Nephron (organoid): ENCODE results near the gene ALDH5A1.
A peak's percentile ranks its signal among the peaks of the same experiment; 100 is the strongest.

ENCODE experiments used
- H3K27ac Mint-ChIP-seq, 3 experiments: 2 replicates each; pipeline ENCODE4 v1.8.0; 2020; ENCODE audit warnings: mixed read lengths in 3 of 3, mild to moderate bottlenecking in 2 of 3, moderate library complexity in 1 of 3
- H3K27me3 Mint-ChIP-seq: 2 replicates; pipeline ENCODE4 v1.8.0; 2021; ENCODE audit warnings: low read depth, mild to moderate bottlenecking, moderate library complexity, mixed read lengths
- H3K36me3 Mint-ChIP-seq: 2 replicates; pipeline ENCODE4 v1.8.0; 2020; ENCODE audit warnings: low read depth, mixed read lengths
- H3K4me1 Mint-ChIP-seq: 2 replicates; pipeline ENCODE4 v1.8.0; 2020; ENCODE audit warnings: mixed read lengths
- H3K4me3 Mint-ChIP-seq, 3 experiments: 2 replicates each; pipeline ENCODE4 v1.8.0; 2020; ENCODE audit warnings: mild to moderate bottlenecking in 3 of 3, mixed read lengths in 3 of 3, moderate library complexity in 2 of 3
- H3K9me3 Mint-ChIP-seq: 2 replicates; pipeline ENCODE4 v1.8.0; 2020; ENCODE audit warnings: mixed read lengths
- TF ChIP-seq, protein P1 (sequence below), 3 experiments: fragments of 200-600 bp; sonication (generic); IDR thresholded peaks; one replicate each; pipeline ENCODE4 v1.5.0; 2021; ENCODE audit warnings: antibody characterized with exemption in 3 of 3; ENCODE audit not compliant: unreplicated experiment in 3 of 3

ALDH5A1 gene

DNA sequence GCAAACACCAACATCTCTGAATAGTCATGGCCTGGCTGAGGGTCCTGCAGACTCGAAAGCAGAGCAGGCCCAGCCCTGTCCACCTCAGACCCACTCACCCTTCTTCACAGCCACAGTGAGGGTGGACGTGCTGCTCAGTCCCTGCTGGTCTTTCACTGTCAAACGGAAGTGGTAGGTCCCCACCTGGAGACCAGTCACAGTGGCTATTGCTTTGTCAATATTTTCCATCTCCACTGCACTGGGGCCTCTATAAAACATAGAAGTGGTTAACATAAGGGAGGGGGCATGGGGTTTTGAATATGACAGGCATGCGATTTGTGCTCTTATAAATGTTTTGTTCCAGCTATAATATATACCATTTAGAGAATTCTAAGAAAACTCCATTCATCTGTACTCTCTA lies 73.9 kb downstream of the ALDH5A1 start:
- Mint-ChIP-seq H3K4me1 (no peaks in the 10 kb centered on the region), H3K4me3 (no peak overlapping the region), H3K36me3 (no peaks in the 10 kb centered on the region), H3K9me3 (no peaks in the 10 kb centered on the region), H3K27me3 (peaks cover 4% of the 10 kb centered on the region), H3K27ac (no peak overlapping the region)
- TF ChIP-seq, protein P1, sequence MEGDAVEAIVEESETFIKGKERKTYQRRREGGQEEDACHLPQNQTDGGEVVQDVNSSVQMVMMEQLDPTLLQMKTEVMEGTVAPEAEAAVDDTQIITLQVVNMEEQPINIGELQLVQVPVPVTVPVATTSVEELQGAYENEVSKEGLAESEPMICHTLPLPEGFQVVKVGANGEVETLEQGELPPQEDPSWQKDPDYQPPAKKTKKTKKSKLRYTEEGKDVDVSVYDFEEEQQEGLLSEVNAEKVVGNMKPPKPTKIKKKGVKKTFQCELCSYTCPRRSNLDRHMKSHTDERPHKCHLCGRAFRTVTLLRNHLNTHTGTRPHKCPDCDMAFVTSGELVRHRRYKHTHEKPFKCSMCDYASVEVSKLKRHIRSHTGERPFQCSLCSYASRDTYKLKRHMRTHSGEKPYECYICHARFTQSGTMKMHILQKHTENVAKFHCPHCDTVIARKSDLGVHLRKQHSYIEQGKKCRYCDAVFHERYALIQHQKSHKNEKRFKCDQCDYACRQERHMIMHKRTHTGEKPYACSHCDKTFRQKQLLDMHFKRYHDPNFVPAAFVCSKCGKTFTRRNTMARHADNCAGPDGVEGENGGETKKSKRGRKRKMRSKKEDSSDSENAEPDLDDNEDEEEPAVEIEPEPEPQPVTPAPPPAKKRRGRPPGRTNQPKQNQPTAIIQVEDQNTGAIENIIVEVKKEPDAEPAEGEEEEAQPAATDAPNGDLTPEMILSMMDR (IDR thresholded peaks at IDR 0.05; ENCODE audit: unreplicated experiment in 3 of 3), result no peak

DNA sequence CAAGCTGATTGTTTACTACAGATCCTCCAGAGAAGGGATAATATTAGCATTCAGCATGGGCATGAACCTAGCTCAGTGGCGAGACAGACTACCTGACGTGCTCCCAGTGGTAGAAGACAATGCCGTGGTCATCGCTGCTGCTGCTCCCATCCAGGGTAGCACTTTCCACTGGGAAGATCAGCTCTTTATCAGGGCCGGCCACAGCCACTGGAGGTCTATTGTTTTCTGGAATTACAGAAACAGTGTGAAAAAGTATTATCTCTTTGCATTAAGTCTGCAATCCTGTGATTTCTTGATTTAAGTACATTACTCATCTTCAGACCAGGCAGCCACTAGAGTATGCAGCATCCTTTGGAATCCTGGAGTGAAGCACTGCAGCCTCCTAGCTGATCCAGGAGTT lies 75.0 kb downstream of the ALDH5A1 start:
- no peaks in the 10 kb centered on the region for H3K4me1 Mint-ChIP-seq
- H3K27ac Mint-ChIP-seq, result no peak overlapping the region
- TF ChIP-seq, protein P1 (IDR thresholded peaks at IDR 0.05; ENCODE audit: unreplicated experiment in 3 of 3), result no peak
- no peaks in the 10 kb centered on the region for H3K9me3 Mint-ChIP-seq
- no peak overlapping the region for H3K4me3 Mint-ChIP-seq
- H3K27me3 Mint-ChIP-seq, result peaks cover 4% of the 10 kb centered on the region
- no peaks in the 10 kb centered on the region for H3K36me3 Mint-ChIP-seq

DNA sequence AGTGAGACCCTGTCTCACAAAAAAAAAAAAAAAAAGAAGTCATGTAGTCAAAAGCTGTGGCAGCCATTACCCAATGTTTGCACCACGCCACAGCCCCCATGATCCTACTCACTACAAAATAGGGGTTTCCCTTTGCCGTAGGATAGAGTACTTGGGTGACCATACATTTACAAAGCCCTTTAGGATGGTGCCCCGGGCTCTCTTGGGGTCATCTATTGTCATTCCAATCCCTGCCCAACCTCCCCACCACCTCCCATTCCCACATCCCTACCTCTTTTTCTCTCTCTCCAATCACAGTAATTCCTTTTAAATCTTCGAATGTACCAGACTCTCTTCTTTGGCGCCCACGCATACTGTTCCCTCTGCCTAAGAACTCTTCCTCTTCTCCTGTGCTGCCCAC lies 76.6 kb downstream of the ALDH5A1 start:
- H3K4me3 Mint-ChIP-seq, result no peak overlapping the region
- no peaks in the 10 kb centered on the region for H3K36me3 Mint-ChIP-seq
- no peaks in the 10 kb centered on the region for H3K4me1 Mint-ChIP-seq
- peaks cover 4% of the 10 kb centered on the region for H3K27me3 Mint-ChIP-seq
- H3K27ac Mint-ChIP-seq, result no peak overlapping the region
- TF ChIP-seq, protein P1 (IDR thresholded peaks at IDR 0.05; ENCODE audit: unreplicated experiment in 3 of 3), result no peak
- H3K9me3 Mint-ChIP-seq, result no peaks in the 10 kb centered on the region

DNA sequence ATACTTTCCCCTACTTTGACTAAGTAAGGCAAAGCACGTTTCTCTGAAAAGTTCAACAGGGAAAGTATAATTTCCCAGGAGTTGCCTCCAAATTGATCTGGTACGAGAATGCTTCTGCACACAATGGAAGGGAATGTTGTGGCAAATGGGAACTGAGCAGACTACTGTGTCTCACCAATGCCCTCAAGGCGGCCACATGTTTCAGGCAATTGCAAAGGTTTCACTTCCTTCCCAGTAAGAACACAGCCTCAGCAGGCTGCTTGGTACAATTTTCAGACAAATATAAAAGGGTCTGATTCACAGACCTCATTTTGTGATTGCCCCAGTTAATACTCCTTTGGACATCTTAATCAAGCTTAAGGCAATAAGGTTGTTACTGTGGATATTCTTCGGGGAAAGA lies 80.0 kb downstream of the ALDH5A1 start:
- H3K4me1 Mint-ChIP-seq, result no peaks in the 10 kb centered on the region
- no peak overlapping the region for H3K4me3 Mint-ChIP-seq
- H3K9me3 Mint-ChIP-seq, result no peaks in the 10 kb centered on the region
- no peak overlapping the region for H3K27ac Mint-ChIP-seq
- H3K27me3 Mint-ChIP-seq, result peaks cover 4% of the 10 kb centered on the region
- H3K36me3 Mint-ChIP-seq, result no peaks in the 10 kb centered on the region
- TF ChIP-seq, protein P1 (IDR thresholded peaks at IDR 0.05; ENCODE audit: unreplicated experiment in 3 of 3), result no peak

DNA sequence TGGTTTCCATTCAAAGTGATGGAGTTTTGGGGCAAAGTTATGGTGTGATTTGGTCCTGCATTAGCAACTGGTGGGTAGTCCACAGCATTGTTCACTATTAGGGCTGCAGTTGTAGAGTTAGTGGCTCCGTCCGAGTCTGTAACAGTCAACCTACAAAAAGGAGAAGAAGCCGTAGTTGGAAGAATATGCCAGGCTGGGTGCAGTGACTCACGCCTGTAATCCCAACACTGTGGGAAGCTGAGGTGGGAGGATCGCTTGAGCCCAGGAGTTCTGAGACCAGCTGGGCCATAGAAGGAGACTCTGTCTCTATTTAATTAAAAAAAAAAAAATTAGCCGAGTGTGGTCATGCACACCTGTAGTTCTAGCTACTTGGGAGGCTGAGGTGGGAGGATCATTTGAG lies 81.7 kb downstream of the ALDH5A1 start:
- TF ChIP-seq, protein P1 (IDR thresholded peaks at IDR 0.05; ENCODE audit: unreplicated experiment in 3 of 3), result no peak
- Mint-ChIP-seq H3K9me3 (no peaks in the 10 kb centered on the region), H3K27ac (no peak overlapping the region), H3K27me3 (peaks cover 5% of the 10 kb centered on the region), H3K36me3 (no peaks in the 10 kb centered on the region), H3K4me3 (no peak overlapping the region), H3K4me1 (no peaks in the 10 kb centered on the region)

DNA sequence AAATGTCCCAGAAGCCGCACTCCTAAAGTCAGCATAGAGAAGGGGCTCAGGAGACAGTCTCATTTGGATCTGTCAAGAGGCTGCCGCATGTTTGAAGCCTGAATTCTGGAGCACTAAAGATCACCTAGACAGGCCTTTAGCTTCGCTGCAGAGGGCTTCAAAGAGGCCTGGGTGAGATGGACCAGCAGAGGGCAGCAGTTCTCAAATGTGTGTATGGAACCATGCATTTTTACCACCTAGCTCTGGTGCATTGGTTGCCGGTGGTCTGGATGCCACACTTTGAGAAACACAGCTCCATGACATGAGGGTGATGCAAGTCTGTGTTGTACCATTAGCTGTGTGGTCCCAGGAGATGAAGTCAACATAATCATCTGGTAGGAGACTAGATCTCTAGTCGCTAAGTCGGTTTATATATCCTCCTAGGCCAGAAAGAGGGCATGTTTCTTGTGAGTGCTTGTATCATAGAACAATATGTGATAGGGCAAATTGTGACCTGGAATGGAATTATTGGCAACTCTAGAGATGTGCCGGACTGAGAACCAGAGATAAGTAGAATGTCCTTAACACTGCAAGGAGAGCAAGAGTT lies 86.4 kb downstream of the ALDH5A1 start:
- H3K4me3 Mint-ChIP-seq, result no peak overlapping the region
- no peaks in the 10 kb centered on the region for H3K36me3 Mint-ChIP-seq
- TF ChIP-seq, protein P1 (IDR thresholded peaks at IDR 0.05; ENCODE audit: unreplicated experiment in 3 of 3), result peak; percentile 67 to 77 (median 74)
- H3K27me3 Mint-ChIP-seq, result peaks cover 16% of the 10 kb centered on the region
- no peak overlapping the region for H3K27ac Mint-ChIP-seq
- no peaks in the 10 kb centered on the region for H3K9me3 Mint-ChIP-seq
- peaks cover 21% of the 10 kb centered on the region for H3K4me1 Mint-ChIP-seq
